Stimulated activated effector memory CD8-positive, alpha-beta T cell treated with anti-CD3 and anti-CD28 coated beads, Interleukin-12 subunit alpha, Interleukin-12 subunit beta, amount 100 ng/mL, for 72 hours (primary cell): ENCODE measurements around the gene H6PD.
A peak's percentile ranks its signal among the peaks of the same experiment; 100 is the strongest.
"Not testable (repeated sequence)": the region's sequence is repeated elsewhere in the genome, so short reads cannot be mapped to it uniquely, and the experiment has no call there.

Source experiments
- ATAC-seq: fragments of 150-1000 bp; cut with Tn5 transposase; 2 replicates; pipeline ENCODE4 v1.10.0; 2021
- DNase-seq, 2 donors: peaks; one replicate each; pipeline ENCODE4 v3.0.0; 2021 to 2022; ENCODE audit warnings: low spot score in 2 of 2
- H3K27ac Mint-ChIP-seq: one replicate; pipeline ENCODE4 v1.8.0; 2022; ENCODE audit warnings: mild to moderate bottlenecking, mixed read lengths
- H3K36me3 Mint-ChIP-seq: one replicate; pipeline ENCODE4 v1.8.0; 2022; ENCODE audit warnings: mild to moderate bottlenecking, mixed read lengths
- H3K4me1 Mint-ChIP-seq: one replicate; pipeline ENCODE4 v1.8.0; 2022; ENCODE audit warnings: mixed read lengths
- H3K4me3 Mint-ChIP-seq: one replicate; pipeline ENCODE4 v1.8.0; 2022; ENCODE audit warnings: mild to moderate bottlenecking, mixed read lengths
- H3K9me3 Mint-ChIP-seq: one replicate; pipeline ENCODE4 v1.8.0; 2022; ENCODE audit warnings: mixed read lengths

The H6PD gene

GRCh38 chr1:9299571-9300541 is 65.3 kb downstream of the H6PD start:
- H3K9me3 Mint-ChIP-seq, H3K27ac Mint-ChIP-seq, DNase-seq, H3K36me3 Mint-ChIP-seq, H3K4me3 Mint-ChIP-seq, ATAC-seq: not testable (repeated sequence)
- H3K4me1 Mint-ChIP-seq, result peaks cover 19% of the 10 kb centered on the region

- Mint-ChIP-seq H3K4me1 (peaks cover 25% of the 10 kb centered on the region), H3K27ac (no peak overlapping the region), H3K36me3 (no peaks in the 10 kb centered on the region), H3K9me3 (no peaks in the 10 kb centered on the region), H3K4me3 (no peak overlapping the region)
- ATAC-seq, result no peak
- no peak for DNase-seq
Measured at GRCh38 chr1:9300573-9300972, 66.0 kb downstream of the H6PD start.

GRCh38 chr1:9302745-9303524 is 68.4 kb downstream of the H6PD start:
- ATAC-seq (no peak), DNase-seq (no peak)
- Mint-ChIP-seq H3K36me3 (no peaks in the 10 kb centered on the region), H3K4me1 (peaks cover 24% of the 10 kb centered on the region), H3K9me3 (no peaks in the 10 kb centered on the region), H3K4me3 (no peak overlapping the region), H3K27ac (no peak overlapping the region)

GRCh38 chr1:9303916-9304315 is 69.3 kb downstream of the H6PD start:
- Mint-ChIP-seq H3K27ac (no peak overlapping the region), H3K36me3 (no peaks in the 10 kb centered on the region), H3K9me3 (no peaks in the 10 kb centered on the region), H3K4me3 (no peak overlapping the region), H3K4me1 (peaks cover 27% of the 10 kb centered on the region)
- DNase-seq, result no peak
- ATAC-seq, result no peak

GRCh38 chr1:9305216-9305615 is 70.6 kb downstream of the H6PD start:
- Mint-ChIP-seq H3K27ac (peak overlapping the region; percentile 23), H3K4me3 (no peak overlapping the region), H3K4me1 (peaks cover 28% of the 10 kb centered on the region), H3K9me3 (no peaks in the 10 kb centered on the region), H3K36me3 (no peaks in the 10 kb centered on the region)
- no peak for ATAC-seq
- no peak for DNase-seq

- peaks cover 20% of the 10 kb centered on the region for H3K4me1 Mint-ChIP-seq
- no peaks in the 10 kb centered on the region for H3K36me3 Mint-ChIP-seq
- H3K9me3 Mint-ChIP-seq, result no peaks in the 10 kb centered on the region
- ATAC-seq, result no peak
- H3K27ac Mint-ChIP-seq, result no peak overlapping the region
- DNase-seq, result no peak
- H3K4me3 Mint-ChIP-seq, result no peak overlapping the region
Measured at GRCh38 chr1:9306006-9306405, 71.4 kb downstream of the H6PD start.

GRCh38 chr1:9307303-9307702 is 72.7 kb downstream of the H6PD start:
- H3K36me3 Mint-ChIP-seq, result no peaks in the 10 kb centered on the region
- no peak overlapping the region for H3K4me3 Mint-ChIP-seq
- no peak for DNase-seq
- no peak overlapping the region for H3K27ac Mint-ChIP-seq
- ATAC-seq, result no peak
- no peaks in the 10 kb centered on the region for H3K9me3 Mint-ChIP-seq
- H3K4me1 Mint-ChIP-seq, result peaks cover 20% of the 10 kb centered on the region

GRCh38 chr1:9308236-9308785 is 73.7 kb downstream of the H6PD start:
- DNase-seq (no peak), ATAC-seq (no peak)
- H3K27ac Mint-ChIP-seq, result no peak overlapping the region
- peaks cover 15% of the 10 kb centered on the region for H3K4me1 Mint-ChIP-seq
- no peaks in the 10 kb centered on the region for H3K9me3 Mint-ChIP-seq
- H3K4me3 Mint-ChIP-seq, result no peak overlapping the region
- H3K36me3 Mint-ChIP-seq, result no peaks in the 10 kb centered on the region

- no peak for DNase-seq
- H3K4me3 Mint-ChIP-seq, result no peak overlapping the region
- H3K9me3 Mint-ChIP-seq, result no peaks in the 10 kb centered on the region
- H3K4me1 Mint-ChIP-seq, result peaks cover 15% of the 10 kb centered on the region
- H3K36me3 Mint-ChIP-seq, result no peaks in the 10 kb centered on the region
- no peak for ATAC-seq
- H3K27ac Mint-ChIP-seq, result no peak overlapping the region
Measured at GRCh38 chr1:9309080-9309479, 74.5 kb downstream of the H6PD start.

- ATAC-seq, result no peak
- no peak overlapping the region for H3K27ac Mint-ChIP-seq
Measured at GRCh38 chr1:9309991-9310390, 75.4 kb downstream of the H6PD start.

GRCh38 chr1:9311029-9311428 is 76.5 kb downstream of the H6PD start:
- ATAC-seq, result no peak
- DNase-seq, result no peak
- Mint-ChIP-seq H3K27ac (no peak overlapping the region), H3K36me3 (peaks cover 4% of the 10 kb centered on the region), H3K4me3 (no peak overlapping the region), H3K9me3 (no peaks in the 10 kb centered on the region), H3K4me1 (peaks cover 25% of the 10 kb centered on the region)

More at GRCh38 chr1:9309991-9310390, 75.4 kb downstream of the H6PD start:
- H3K4me1 Mint-ChIP-seq, result peaks cover 24% of the 10 kb centered on the region
- no peaks in the 10 kb centered on the region for H3K9me3 Mint-ChIP-seq
- no peaks in the 10 kb centered on the region for H3K36me3 Mint-ChIP-seq
- no peak overlapping the region for H3K4me3 Mint-ChIP-seq
- DNase-seq, result no peak

- no peak overlapping the region for H3K4me3 Mint-ChIP-seq
- H3K4me1 Mint-ChIP-seq, result peaks cover 29% of the 10 kb centered on the region
- DNase-seq (no peak), ATAC-seq (no peak)
- no peak overlapping the region for H3K27ac Mint-ChIP-seq
- peaks cover 4% of the 10 kb centered on the region for H3K36me3 Mint-ChIP-seq
- H3K9me3 Mint-ChIP-seq, result no peaks in the 10 kb centered on the region
Measured at GRCh38 chr1:9311479-9311878, 76.9 kb downstream of the H6PD start.

- no peak overlapping the region for H3K4me3 Mint-ChIP-seq
- peaks cover 4% of the 10 kb centered on the region for H3K36me3 Mint-ChIP-seq
- no peak overlapping the region for H3K27ac Mint-ChIP-seq
- DNase-seq, result no peak
- peaks cover 36% of the 10 kb centered on the region for H3K4me1 Mint-ChIP-seq
- ATAC-seq, result no peak
- H3K9me3 Mint-ChIP-seq, result no peaks in the 10 kb centered on the region
Measured at GRCh38 chr1:9312168-9312720, 77.7 kb downstream of the H6PD start.

- ATAC-seq, result no peak
- H3K27ac Mint-ChIP-seq, result no peak overlapping the region
Measured at GRCh38 chr1:9313576-9313975, 79.0 kb downstream of the H6PD start.

GRCh38 chr1:9314111-9314510 is 79.5 kb downstream of the H6PD start:
- no peak for DNase-seq
- ATAC-seq, result no peak
- Mint-ChIP-seq H3K36me3 (peaks cover 4% of the 10 kb centered on the region), H3K4me3 (no peak overlapping the region), H3K27ac (no peak overlapping the region), H3K4me1 (peaks cover 37% of the 10 kb centered on the region), H3K9me3 (no peaks in the 10 kb centered on the region)

More at GRCh38 chr1:9313576-9313975, 79.0 kb downstream of the H6PD start:
- no peak for DNase-seq
- H3K9me3 Mint-ChIP-seq, result no peaks in the 10 kb centered on the region
- peaks cover 4% of the 10 kb centered on the region for H3K36me3 Mint-ChIP-seq
- H3K4me3 Mint-ChIP-seq, result no peak overlapping the region
- peaks cover 42% of the 10 kb centered on the region for H3K4me1 Mint-ChIP-seq
